T-helper 22 cell (primary cell): ENCODE results near the gene APC.

ENCODE experiments used
- DNase-seq: peaks from one replicate; pipeline ENCODE4 v3.0.0-alpha.2; 2020; ENCODE audit warnings: low read depth

Gene APC

GRCh38 chr5:112784726-112785125 is 47.0 kb downstream of the APC start:
- DNase-seq = no peak

GRCh38 chr5:112787261-112787660 is 49.6 kb downstream of the APC start:
- no peak for DNase-seq

GRCh38 chr5:112787896-112788295 is 50.2 kb downstream of the APC start:
- no peak for DNase-seq

- no peak for DNase-seq
Observed at GRCh38 chr5:112793201-112793600, 55.5 kb downstream of the APC start.

- DNase-seq = no peak
Observed at GRCh38 chr5:112794410-112794809, 56.7 kb downstream of the APC start.

- DNase-seq = no peak
Observed at GRCh38 chr5:112795342-112795741, 57.7 kb downstream of the APC start.

- DNase-seq = no peak
Observed at GRCh38 chr5:112795944-112796678, 58.4 kb downstream of the APC start.

- no peak for DNase-seq
Observed at GRCh38 chr5:112799661-112800060, 62.0 kb downstream of the APC start.

- DNase-seq = no peak
Observed at GRCh38 chr5:112800891-112801290, 63.2 kb downstream of the APC start.

- no peak for DNase-seq
Observed at GRCh38 chr5:112811023-112811422, 73.3 kb downstream of the APC start.

- no peak for DNase-seq
Observed at GRCh38 chr5:112812549-112812948, 74.9 kb downstream of the APC start.

- no peak for DNase-seq
Observed at GRCh38 chr5:112820246-112820645, 82.6 kb downstream of the APC start.

GRCh38 chr5:112822456-112822855 is 84.8 kb downstream of the APC start:
- DNase-seq = no peak

- no peak for DNase-seq
Observed at GRCh38 chr5:112823181-112823580, 85.5 kb downstream of the APC start.

- no peak for DNase-seq
Observed at GRCh38 chr5:112823656-112824055, 86.0 kb downstream of the APC start.

- DNase-seq = no peak
Observed at GRCh38 chr5:112824197-112824596, 86.5 kb downstream of the APC start.

- DNase-seq = no peak
Observed at GRCh38 chr5:112830378-112830777, 92.7 kb downstream of the APC start.

- DNase-seq = no peak
Observed at GRCh38 chr5:112833971-112834370, 96.3 kb downstream of the APC start.

GRCh38 chr5:112844489-112844888 is 106.8 kb downstream of the APC start:
- no peak for DNase-seq

- no peak for DNase-seq
Observed at GRCh38 chr5:112846556-112846955, 108.9 kb downstream of the APC start.

GRCh38 chr5:112847306-112847705 is 109.6 kb downstream of the APC start:
- DNase-seq = no peak

- no peak for DNase-seq
Observed at GRCh38 chr5:112848116-112848811, 110.6 kb downstream of the APC start.

- no peak for DNase-seq
Observed at GRCh38 chr5:112849912-112850311, 112.2 kb downstream of the APC start.

- DNase-seq = no peak
Observed at GRCh38 chr5:112854651-112855050, 117.0 kb downstream of the APC start.
